IPS-NIHi7 (cell line): ENCODE results near the gene RESP18.
A peak's percentile ranks its signal among the peaks of the same experiment; 100 is the strongest.

Experiments used
- DNase-seq: peaks from one replicate; pipeline ENCODE4 v3.0.0; 2012; ENCODE audit warnings: mixed read lengths; ENCODE audit errors: extremely low spot score

RESP18 gene

GRCh38 chr2:219332542-219332941 is at the start of gene RESP18:
TSS of gene RESP18 (minus strand) at chr2:219332744.
- DNase-seq: peak; percentile 67

- no peak for DNase-seq
Measured at GRCh38 chr2:219381448-219381847, 48.9 kb upstream of the RESP18 start.

- no peak for DNase-seq
Measured at GRCh38 chr2:219380926-219381325, 48.4 kb upstream of the RESP18 start.

- no peak for DNase-seq
Measured at GRCh38 chr2:219378163-219378851, 45.8 kb upstream of the RESP18 start.

- no peak for DNase-seq
Measured at GRCh38 chr2:219369447-219369861, 36.9 kb upstream of the RESP18 start.

GRCh38 chr2:219368690-219369191 is 36.2 kb upstream of the RESP18 start:
- no peak for DNase-seq

GRCh38 chr2:219362524-219363164 is 30.1 kb upstream of the RESP18 start:
- no peak for DNase-seq

GRCh38 chr2:219362072-219362471 is 29.5 kb upstream of the RESP18 start:
- no peak for DNase-seq

GRCh38 chr2:219358170-219359075 is 25.9 kb upstream of the RESP18 start:
- peak; percentile 34 for DNase-seq

GRCh38 chr2:219356834-219357233 is 24.3 kb upstream of the RESP18 start:
- DNase-seq: no peak

GRCh38 chr2:219354582-219354981 is 22.0 kb upstream of the RESP18 start:
- DNase-seq: no peak

GRCh38 chr2:219353129-219353528 is 20.6 kb upstream of the RESP18 start:
- no peak for DNase-seq

- peak; percentile 86 for DNase-seq
Measured at GRCh38 chr2:219352448-219353023, 20.0 kb upstream of the RESP18 start.

- DNase-seq: no peak
Measured at GRCh38 chr2:219350710-219351221, 18.2 kb upstream of the RESP18 start.

GRCh38 chr2:219350215-219350614 is 17.7 kb upstream of the RESP18 start:
- DNase-seq: no peak

- no peak for DNase-seq
Measured at GRCh38 chr2:219344751-219345430, 12.3 kb upstream of the RESP18 start.

- no peak for DNase-seq
Measured at GRCh38 chr2:219335373-219335786, 2.8 kb upstream of the RESP18 start.

GRCh38 chr2:219334076-219334475 is 1.5 kb upstream of the RESP18 start:
- DNase-seq: no peak

- peak; percentile 86 for DNase-seq
Measured at GRCh38 chr2:219331560-219332213, 857 bp downstream of the RESP18 start.

- no peak for DNase-seq
Measured at GRCh38 chr2:219327719-219328118, 4.8 kb downstream of the RESP18 start.
